A549 (cell line): Measurements from ENCODE around the gene MEF2C. TPM values are rescaled to one million over a fixed set of nuclear protein-coding genes. Genes with fewer than 3 reads are reported as not detected.

Source experiments
- ATAC-seq, 2 experiments: fragments of 200-7000 bp in 1 of 2; fragments of >200 bp in 1 of 2; cut with Nextera tagmentation in 1 of 2; cut with Tn5 transposase in 1 of 2; 3 replicates each; pipeline versions ENCODE4 v1.8.0 to v1.9.1; 2018 to 2020; ENCODE audit warnings: mild to moderate bottlenecking in 1 of 2, moderate library complexity in 1 of 2
- CTCF ChIA-PET: fragments of 300-600 bp; sonication (Branson Sonifier 250); formaldehyde crosslinking; extraction: SDS; loops from one replicate; lab custom pipeline; 2021; ENCODE audit warnings: antibody characterized with exemption, inconsistent platforms; lab: Yijun Ruan, JAX
- POLR2A ChIA-PET: fragments of 350-600 bp; formaldehyde crosslinking; extraction: SDS; loops from one replicate; lab custom pipeline; 2021; ENCODE audit warnings: antibody characterized with exemption, inconsistent platforms; lab: Yijun Ruan, JAX
- DNase-seq, 2 experiments: peaks; one replicate each; pipeline versions ENCODE4 v3.0.0 to v3.0.0-alpha.2; 2011 to 2016; ENCODE audit warnings: low read depth in 1 of 2, low spot score in 1 of 2
- FAIRE-seq: peaks from 2 replicates; lab custom pipeline; 2011; peaks lifted over from hg19 to GRCh38; lab: Jason Lieb, UNC
- H3K27ac ChIP-seq, 2 experiments: fragments of >200 bp; sonication (Bioruptor Twin); formaldehyde crosslinking; 3 replicates each; pipeline ENCODE4 v1.5.1; 2016 to 2017
- H3K4me1 ChIP-seq: fragments of >200 bp; sonication (Bioruptor Twin); formaldehyde crosslinking; 3 replicates; pipeline ENCODE4 v1.6.1; 2016
- H3K4me2 ChIP-seq: fragments of >200 bp; sonication (Bioruptor Twin); formaldehyde crosslinking; 3 replicates; pipeline ENCODE4 v1.6.1; 2016
- H3K4me3 ChIP-seq: fragments of >200 bp; sonication (Bioruptor Twin); formaldehyde crosslinking; 3 replicates; pipeline ENCODE4 v1.5.1; 2016
- H3K9me3 ChIP-seq: fragments of >200 bp; sonication (Bioruptor Twin); formaldehyde crosslinking; 3 replicates; pipeline ENCODE4 v1.6.1; 2016
- BCL3 ChIP-seq: fragments of >200 bp; sonication (Bioruptor Twin); formaldehyde crosslinking; IDR thresholded peaks from 3 replicates; pipeline ENCODE4 v1.6.1; 2016
- CHD2 ChIP-seq: fragments of 150-350 bp; IDR thresholded peaks from 2 replicates; pipeline ENCODE4 v1.6.1; 2014; ENCODE audit warnings: low read length; ENCODE audit not compliant: partially characterized antibody
- CHD4 ChIP-seq: fragments of 200-600 bp; sonication (generic); IDR thresholded peaks from 2 replicates; pipeline ENCODE4 v1.6.1; 2016; ENCODE audit warnings: antibody characterized with exemption, mild to moderate bottlenecking, borderline replicate concordance
- EHF ChIP-seq: fragments of 250-450 bp; sonication (Bioruptor Pico); IDR thresholded peaks from 2 replicates; pipeline ENCODE4 v1.5.0; 2020; ENCODE audit warnings: mild to moderate bottlenecking
- EP300 ChIP-seq, 2 experiments: fragments of >200 bp; sonication (Bioruptor Twin); formaldehyde crosslinking; IDR thresholded peaks; 2 replicates in 1 of 2; 3 replicates in 1 of 2; pipeline ENCODE4 v1.6.1; 2016 to 2017
- FOSL2 ChIP-seq, 2 experiments: fragments of 450-650 bp in 1 of 2; fragments of >200 bp in 1 of 2; sonication (Bioruptor Twin) in 1 of 2; formaldehyde crosslinking; IDR thresholded peaks; 2 replicates each; pipeline versions ENCODE4 v1.5.0 to v1.6.1; 2016 to 2020; ENCODE audit warnings: mild to moderate bottlenecking in 1 of 2, moderate library complexity in 1 of 2
- HDAC2 ChIP-seq: fragments of 200-600 bp; sonication (generic); IDR thresholded peaks from 2 replicates; pipeline ENCODE4 v1.6.1; 2016
- HOXA7 ChIP-seq: fragments of 250-450 bp; sonication (Bioruptor Pico); IDR thresholded peaks from 2 replicates; pipeline ENCODE4 v1.5.0; 2020; ENCODE audit warnings: mild to moderate bottlenecking, moderate library complexity
- HOXB13 ChIP-seq: fragments of 250-450 bp; sonication (Bioruptor Pico); IDR thresholded peaks from 2 replicates; pipeline ENCODE4 v1.5.0; 2020; ENCODE audit warnings: low read depth, mild to moderate bottlenecking, moderate library complexity
- JUN ChIP-seq, 2 experiments: fragments of >200 bp; sonication (Bioruptor Twin); formaldehyde crosslinking; IDR thresholded peaks; 2 replicates in 1 of 2; 3 replicates in 1 of 2; pipeline ENCODE4 v1.6.1; 2016 to 2017
- JUNB ChIP-seq: fragments of >200 bp; sonication (Bioruptor Twin); formaldehyde crosslinking; IDR thresholded peaks from 2 replicates; pipeline ENCODE4 v1.6.1; 2016
- MAZ ChIP-seq: fragments of 150-350 bp; IDR thresholded peaks from 2 replicates; pipeline ENCODE4 v1.6.1; 2014; ENCODE audit warnings: antibody characterized with exemption, low read depth, low read length, borderline replicate concordance
- RARB ChIP-seq: fragments of 250-450 bp; sonication (Bioruptor Pico); IDR thresholded peaks from 2 replicates; pipeline ENCODE4 v1.8.0; 2021; ENCODE audit warnings: mild to moderate bottlenecking, moderate library complexity
- RCOR1 ChIP-seq: fragments of 150-350 bp; IDR thresholded peaks from 2 replicates; pipeline ENCODE4 v1.6.1; 2014; ENCODE audit warnings: antibody characterized with exemption, low read length, low read depth
- TP53 ChIP-seq: fragments of 250-450 bp; sonication (Bioruptor Pico); IDR thresholded peaks from 2 replicates; pipeline ENCODE4 v1.5.0; 2021; ENCODE audit warnings: mild to moderate bottlenecking, moderate library complexity
- ZC3H11A ChIP-seq: fragments of 450-650 bp; IDR thresholded peaks from 2 replicates; pipeline ENCODE4 v1.6.1; 2014; ENCODE audit warnings: antibody characterized with exemption, mild to moderate bottlenecking
- ZNF302 ChIP-seq: fragments of 250-450 bp; sonication (Bioruptor Pico); IDR thresholded peaks from 2 replicates; pipeline ENCODE4 v1.9.0; 2021; ENCODE audit warnings: inconsistent platforms, mild to moderate bottlenecking, moderate library complexity
- WGBS: methylation state at CpG from one replicate; pipeline ENCODE4 v1.1.6; 2017; ENCODE audit errors: missing lambda C conversion rate; 5-methylcytosine and 5-hydroxymethylcytosine counted together
- polyA plus RNA-seq, 4 experiments: library from polyadenylated mRNA; depleted of rRNA in 3 of 4; stranded (reverse); fragments of >200 nt; fragmentation: RNase III in 1 of 4; extraction: RNeasy Plus Mini Kit Qiagen cat#74134 plus additional on column Dnase treatment in 1 of 4; gene quantifications; 2 replicates in 3 of 4; 3 replicates in 1 of 4; pipeline ENCODE4 v1.2.3, GENCODE V29; 2011 to 2017
- TF ChIP-seq, protein P1 (sequence below): IDR thresholded peaks from 2 replicates; pipeline ENCODE4 v1.6.1; 2012
- TF ChIP-seq, protein P2 (sequence below): fragments of 450-650 bp; IDR thresholded peaks from 2 replicates; pipeline ENCODE4 v1.6.1; 2014; ENCODE audit warnings: antibody characterized with exemption
- TF ChIP-seq, protein P3 (sequence below): fragments of >200 bp; sonication (Bioruptor Twin); formaldehyde crosslinking; IDR thresholded peaks from 3 replicates; pipeline ENCODE4 v1.5.1; 2016

Gene MEF2C
- polyA plus RNA-seq, 2 of the 4 experiments (the other 2 are of a cell fraction), result 0.03 to 0.06 TPM

DNA sequence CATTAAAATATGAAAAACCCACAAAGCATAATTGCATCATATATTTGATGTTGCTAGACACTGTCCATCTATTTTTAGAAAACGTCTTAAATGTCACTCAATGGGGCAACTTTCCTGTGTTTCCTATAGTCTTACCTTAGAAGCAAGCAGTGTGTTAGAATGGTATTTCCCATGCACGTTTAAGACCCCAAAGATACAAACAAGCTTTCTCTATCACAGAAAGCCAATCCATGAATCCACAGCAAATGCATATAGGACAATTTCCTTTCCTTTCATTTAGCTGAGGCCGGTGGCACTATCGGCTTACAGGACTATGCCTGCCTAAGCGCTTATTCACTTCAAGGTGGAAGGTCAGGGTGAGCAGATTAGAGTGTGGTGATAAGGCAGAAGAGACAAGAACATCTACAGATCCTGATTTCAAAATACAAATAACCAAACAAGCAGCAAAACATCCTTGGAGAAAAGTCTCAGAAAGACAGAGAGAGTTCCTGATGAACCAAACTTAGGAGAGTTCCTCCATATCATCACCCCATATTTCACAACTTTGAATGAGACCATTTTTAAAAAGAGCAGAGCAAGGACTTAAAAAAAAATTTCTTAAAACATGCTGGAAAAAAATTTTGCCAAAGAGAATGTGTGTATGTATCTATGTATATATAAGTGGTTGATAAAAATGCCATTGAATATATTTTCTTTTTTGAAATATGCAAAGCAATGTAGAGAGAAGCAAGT is 57.2 kb downstream of the MEF2C start:
- ATAC-seq (no peak), FAIRE-seq (no peak), DNase-seq (no peak)
- no peak overlapping the region for H3K4me3 ChIP-seq
- POLR2A ChIA-PET, result no interaction called here
- no peak overlapping the region for H3K4me2 ChIP-seq
- CTCF ChIA-PET, result no interaction called here
- H3K4me1 ChIP-seq, result no peaks in the 10 kb centered on the region
- WGBS, result 43% methylated on average over 5 of the region's 5 CpGs
- no peaks in the 10 kb centered on the region for H3K9me3 ChIP-seq
- H3K27ac ChIP-seq, result no peak overlapping the region
- TF ChIP-seq, protein P1, sequence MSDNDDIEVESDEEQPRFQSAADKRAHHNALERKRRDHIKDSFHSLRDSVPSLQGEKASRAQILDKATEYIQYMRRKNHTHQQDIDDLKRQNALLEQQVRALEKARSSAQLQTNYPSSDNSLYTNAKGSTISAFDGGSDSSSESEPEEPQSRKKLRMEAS, result no peak
- TF ChIP-seq JUNB (no peak), FOSL2 (IDR thresholded peaks at IDR 0.05) (no peak), FOSL2 (CRISPR knock-in tag; IDR thresholded peaks at IDR 0.05) (no peak)

DNA sequence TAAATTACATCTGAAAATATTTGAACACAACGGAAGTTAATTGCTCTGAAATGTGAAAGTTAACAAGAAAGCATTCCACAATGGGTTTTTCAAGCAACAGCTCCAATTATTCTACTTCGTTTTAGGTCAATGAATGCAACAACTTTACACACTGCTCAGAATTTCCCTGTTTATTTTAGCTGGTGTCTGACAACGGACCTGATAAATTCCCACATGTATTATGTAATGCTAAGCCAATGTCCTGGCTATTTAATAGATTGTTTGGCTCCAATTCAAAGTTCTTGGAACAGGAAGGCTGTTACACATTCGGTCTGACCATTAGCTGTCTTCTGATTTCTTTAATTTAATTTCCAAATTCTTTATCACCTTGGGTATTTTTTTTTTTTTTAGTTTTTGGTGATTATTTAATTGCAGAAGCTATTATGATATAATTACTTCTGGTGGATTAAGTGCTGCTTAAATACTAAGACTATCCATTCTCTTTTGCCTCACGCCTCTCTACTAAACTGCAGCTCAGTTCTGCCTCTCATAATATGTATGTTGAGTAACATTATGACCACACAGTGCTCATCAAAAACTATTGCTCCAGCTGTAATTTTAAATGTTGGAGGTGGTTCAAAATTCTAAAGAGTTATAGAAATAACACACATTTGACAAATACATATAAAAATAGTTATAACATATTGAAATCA is 57.9 kb downstream of the MEF2C start:
- no peak for ATAC-seq
- H3K27ac ChIP-seq, result no peak overlapping the region
- TF ChIP-seq ZNF302 (CRISPR knock-in tag) (no peak), CHD4 (no peak)
- no peaks in the 10 kb centered on the region for H3K9me3 ChIP-seq
- H3K4me3 ChIP-seq, result no peak overlapping the region
- H3K4me1 ChIP-seq, result no peaks in the 10 kb centered on the region
- ChIA-PET CTCF (no interaction called here), POLR2A (no interaction called here)
- FAIRE-seq, result no peak
- 30% methylated on average over 5 of the region's 5 CpGs for WGBS
- H3K4me2 ChIP-seq, result no peak overlapping the region
- no peak for DNase-seq

- Histone ChIP-seq H3K4me1 (no peaks in the 10 kb centered on the region), H3K4me3 (no peak overlapping the region), H3K9me3 (no peaks in the 10 kb centered on the region)
- 23% methylated on average over 4 of the region's 4 CpGs for WGBS
- no peak for ATAC-seq
- POLR2A ChIA-PET, result no interaction called here
- TF ChIP-seq HDAC2 (no peak), RCOR1 (no peak), HOXB13 (CRISPR knock-in tag) (no peak), JUN (IDR thresholded peaks at IDR 0.05) (no peak), TP53 (CRISPR knock-in tag) (no peak)
- TF ChIP-seq, all 56 proteins: peak for 0
- Histone ChIP-seq H3K4me2 (no peak overlapping the region), H3K27ac (no peak overlapping the region)
- CTCF ChIA-PET, result no interaction called here
- no peak for DNase-seq
- FAIRE-seq, result no peak
Measured at GRCh38 chr5:88824141-88824540, 58.8 kb downstream of the MEF2C start.

- DNase-seq, result no peak
- no peak overlapping the region for H3K27ac ChIP-seq
- H3K4me1 ChIP-seq, result no peaks in the 10 kb centered on the region
- no peak overlapping the region for H3K4me3 ChIP-seq
- no peak overlapping the region for H3K4me2 ChIP-seq
- POLR2A ChIA-PET, result no interaction called here
- TF ChIP-seq HOXB13 (CRISPR knock-in tag) (no peak), MAZ (no peak), EHF (CRISPR knock-in tag) (no peak), HOXA7 (CRISPR knock-in tag) (no peak), CHD2 (no peak), BCL3 (no peak), EP300 (IDR thresholded peaks at IDR 0.05) (no peak), HDAC2 (no peak), RARB (no peak), ZC3H11A (no peak)
- TF ChIP-seq, protein P2, sequence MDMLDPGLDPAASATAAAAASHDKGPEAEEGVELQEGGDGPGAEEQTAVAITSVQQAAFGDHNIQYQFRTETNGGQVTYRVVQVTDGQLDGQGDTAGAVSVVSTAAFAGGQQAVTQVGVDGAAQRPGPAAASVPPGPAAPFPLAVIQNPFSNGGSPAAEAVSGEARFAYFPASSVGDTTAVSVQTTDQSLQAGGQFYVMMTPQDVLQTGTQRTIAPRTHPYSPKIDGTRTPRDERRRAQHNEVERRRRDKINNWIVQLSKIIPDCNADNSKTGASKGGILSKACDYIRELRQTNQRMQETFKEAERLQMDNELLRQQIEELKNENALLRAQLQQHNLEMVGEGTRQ, result no peak
- TF ChIP-seq, protein P3, sequence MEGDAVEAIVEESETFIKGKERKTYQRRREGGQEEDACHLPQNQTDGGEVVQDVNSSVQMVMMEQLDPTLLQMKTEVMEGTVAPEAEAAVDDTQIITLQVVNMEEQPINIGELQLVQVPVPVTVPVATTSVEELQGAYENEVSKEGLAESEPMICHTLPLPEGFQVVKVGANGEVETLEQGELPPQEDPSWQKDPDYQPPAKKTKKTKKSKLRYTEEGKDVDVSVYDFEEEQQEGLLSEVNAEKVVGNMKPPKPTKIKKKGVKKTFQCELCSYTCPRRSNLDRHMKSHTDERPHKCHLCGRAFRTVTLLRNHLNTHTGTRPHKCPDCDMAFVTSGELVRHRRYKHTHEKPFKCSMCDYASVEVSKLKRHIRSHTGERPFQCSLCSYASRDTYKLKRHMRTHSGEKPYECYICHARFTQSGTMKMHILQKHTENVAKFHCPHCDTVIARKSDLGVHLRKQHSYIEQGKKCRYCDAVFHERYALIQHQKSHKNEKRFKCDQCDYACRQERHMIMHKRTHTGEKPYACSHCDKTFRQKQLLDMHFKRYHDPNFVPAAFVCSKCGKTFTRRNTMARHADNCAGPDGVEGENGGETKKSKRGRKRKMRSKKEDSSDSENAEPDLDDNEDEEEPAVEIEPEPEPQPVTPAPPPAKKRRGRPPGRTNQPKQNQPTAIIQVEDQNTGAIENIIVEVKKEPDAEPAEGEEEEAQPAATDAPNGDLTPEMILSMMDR, result no peak
- TF ChIP-seq, protein P1, result no peak
- no peak for FAIRE-seq
- 76% methylated on average over 1 of the region's 1 CpG for WGBS
- ATAC-seq, result no peak
- CTCF ChIA-PET, result no interaction called here
- no peaks in the 10 kb centered on the region for H3K9me3 ChIP-seq
Measured at GRCh38 chr5:88823201-88823600, 59.8 kb downstream of the MEF2C start.
